K562 (cell line): Measurements from ENCODE around the gene ARHGAP28. TPM values are rescaled to one million over a fixed set of nuclear protein-coding genes. Genes with fewer than 3 reads are reported as not detected.

Experiments used
- ATAC-seq: fragments of 200-7000 bp; cut with Tn5 transposase; 3 replicates; pipeline ENCODE4 v1.9.1; 2020; ENCODE audit warnings: moderate library complexity
- BruUV-seq: library from RNA; stranded (reverse); fragments of 400-500 nt; replicated peaks from 2 replicates; lab custom pipeline; 2021; lab: Mats Ljungman, UMichigan
- CTCF ChIA-PET: fragments of 300-600 bp; formaldehyde crosslinking; extraction: SDS; loops from one replicate; lab custom pipeline; 2021; ENCODE audit warnings: low intra/inter-chr PET ratio; lab: Yijun Ruan, JAX
- POLR2A ChIA-PET: fragments of 300-600, 350-650 bp; sonication (Branson Sonifier 250); formaldehyde crosslinking; extraction: SDS; loops from one replicate; lab custom pipeline; 2021; ENCODE audit warnings: antibody characterized with exemption, inconsistent platforms; lab: Yijun Ruan, JAX
- DNase-seq, 4 experiments: peaks; one replicate each; pipeline versions ENCODE4 v3.0.0 to v3.0.0-alpha.2; 2011 to 2018; ENCODE audit warnings: low spot score in 3 of 4, mixed read lengths in 3 of 4; ENCODE audit errors: extremely low read depth in 1 of 4
- FAIRE-seq: peaks from 2 replicates; lab custom pipeline; 2011; peaks lifted over from hg19 to GRCh38; lab: Jason Lieb, UNC
- H2AFZ ChIP-seq: 2 replicates; pipeline ENCODE4 v1.6.0; 2011; ENCODE audit warnings: low read depth, low read length, control low read depth, inconsistent platforms
- H3K27ac ChIP-seq: fragments of 200-600 bp; 3 replicates; pipeline ENCODE4 v1.8.0; 2011; ENCODE audit warnings: low read depth, mild to moderate bottlenecking, control low read depth, inconsistent platforms, low read length, moderate library complexity, mixed read lengths; ENCODE audit errors: extremely low read depth
- H3K27me3 ChIP-seq, 2 experiments: fragments of 300-600 bp in 1 of 2; 2 replicates in 1 of 2; 3 replicates in 1 of 2; pipeline versions ENCODE4 v1.6.0 to v1.8.0; 2011; ENCODE audit warnings: inconsistent platforms in 2 of 2, low read length in 2 of 2, mild to moderate bottlenecking in 1 of 2, mixed read lengths in 1 of 2, moderate library complexity in 1 of 2; ENCODE audit not compliant: control insufficient read depth in 2 of 2, insufficient read depth in 2 of 2
- H3K36me3 ChIP-seq: fragments of 300-600 bp; 3 replicates; pipeline ENCODE4 v1.8.0; 2011; ENCODE audit warnings: mild to moderate bottlenecking, low read length, inconsistent platforms; ENCODE audit not compliant: control insufficient read depth, insufficient read depth
- H3K4me1 ChIP-seq, 2 experiments: fragments of 200-600 bp in 1 of 2; replicated peaks in 1 of 2; 2 replicates in 1 of 2; 3 replicates in 1 of 2; pipeline versions ENCODE4 v1.5.1 to v1.8.0; 2011; ENCODE audit warnings: inconsistent platforms in 2 of 2, low read length in 2 of 2, mild to moderate bottlenecking in 1 of 2, mixed read lengths in 1 of 2, moderate library complexity in 1 of 2; ENCODE audit not compliant: control insufficient read depth in 2 of 2, insufficient read depth in 2 of 2
- H3K4me2 ChIP-seq: 2 replicates; pipeline ENCODE4 v1.6.1; 2011; ENCODE audit warnings: low read length, control low read depth, inconsistent platforms, mixed read lengths; ENCODE audit not compliant: insufficient read depth
- H3K4me3 ChIP-seq: fragments of 200-600 bp; sonication (generic), shearing (Covaris generic); 2 replicates; pipeline ENCODE4 v1.5.1; 2016; ENCODE audit warnings: control low read depth, inconsistent platforms
- H3K79me2 ChIP-seq: fragments of 200-600 bp; 3 replicates; pipeline ENCODE4 v1.8.0; 2011; ENCODE audit warnings: low read length, inconsistent platforms; ENCODE audit not compliant: control insufficient read depth, insufficient read depth
- H3K9ac ChIP-seq, 2 experiments: 2 replicates each; pipeline versions ENCODE4 v1.6.0 to v1.6.1; 2011; ENCODE audit warnings: low read depth in 2 of 2, low read length in 2 of 2, control low read depth in 1 of 2, inconsistent platforms in 1 of 2, mild to moderate bottlenecking in 1 of 2, mixed read lengths in 1 of 2; ENCODE audit not compliant: insufficient read depth in 1 of 2
- H3K9me1 ChIP-seq: one replicate; pipeline ENCODE4 v1.6.0; 2011; ENCODE audit warnings: inconsistent platforms, mild to moderate bottlenecking, low read length, moderate library complexity; ENCODE audit not compliant: control insufficient read depth, insufficient read depth
- H3K9me3 ChIP-seq: replicated peaks from 2 replicates; pipeline ENCODE4 v1.5.1; 2011; ENCODE audit warnings: low read depth, low read length, inconsistent platforms; ENCODE audit not compliant: control insufficient read depth, insufficient read depth
- H4K20me1 ChIP-seq: replicated peaks from 2 replicates; pipeline ENCODE4 v1.6.1; 2011; ENCODE audit warnings: low read length, inconsistent platforms, mixed read lengths; ENCODE audit not compliant: control insufficient read depth, insufficient read depth
- CTCF ChIP-seq, 3 experiments: IDR thresholded peaks in 2 of 3; conservative IDR thresholded peaks in 1 of 3; 2 replicates each; pipeline ENCODE4 v1.5.1; 2011 to 2012; ENCODE audit warnings: low read length in 3 of 3, mild to moderate bottlenecking in 3 of 3, control low read depth in 2 of 3, improper control_type of control experiment in 1 of 3, inconsistent platforms in 1 of 3, low read depth in 1 of 3, mixed read lengths in 1 of 3, moderate library complexity in 1 of 3; ENCODE audit not compliant: insufficient read depth in 2 of 3
- HMG20A ChIP-seq: fragments of 450-650 bp; formaldehyde crosslinking; conservative IDR thresholded peaks from 2 replicates; pipeline ENCODE4 v1.4.0; 2020; ENCODE audit warnings: mild to moderate bottlenecking, mixed read lengths
- RAD21 ChIP-seq, 2 experiments: fragments of 250-450 bp in 1 of 2; fragments of 450-650 bp in 1 of 2; sonication (Bioruptor Pico) in 1 of 2; formaldehyde crosslinking in 1 of 2; IDR thresholded peaks in 1 of 2; conservative IDR thresholded peaks in 1 of 2; 2 replicates each; pipeline versions ENCODE4 v1.4.0 to v1.8.0; 2020 to 2022; ENCODE audit warnings: mild to moderate bottlenecking in 2 of 2, moderate library complexity in 1 of 2
- SMAD4 ChIP-seq: fragments of 250-450 bp; sonication (Bioruptor Pico); conservative IDR thresholded peaks from 2 replicates; pipeline ENCODE4 v1.8.0; 2021; ENCODE audit warnings: inconsistent platforms, mild to moderate bottlenecking, moderate library complexity
- SRF ChIP-seq, 2 experiments: fragments of 250-450, 450-650 bp in 1 of 2; sonication (Bioruptor Pico) in 1 of 2; sonication (generic) in 1 of 2; formaldehyde crosslinking; IDR thresholded peaks; 2 replicates each; pipeline versions ENCODE4 v1.5.0 to v1.5.1; 2020 to 2022; ENCODE audit warnings: mild to moderate bottlenecking in 1 of 2, missing genetic modification reagents in 1 of 2
- TAF7 ChIP-seq: fragments of 450-650 bp; IDR thresholded peaks from 2 replicates; pipeline ENCODE4 v1.6.1; 2016; ENCODE audit warnings: missing genetic modification characterization, missing compliant biosample characterization
- ZKSCAN8 ChIP-seq: fragments of 200-800 bp; sonication (Bioruptor generic); IDR thresholded peaks from 2 replicates; pipeline ENCODE4 v1.6.1; 2016; ENCODE audit warnings: missing genetic modification characterization, missing compliant biosample characterization
- ZNF324 ChIP-seq: fragments of 250-450 bp; sonication (Bioruptor Pico); IDR thresholded peaks from 2 replicates; pipeline ENCODE4 v1.4.0; 2020; ENCODE audit warnings: mild to moderate bottlenecking
- ZNF395 ChIP-seq: fragments of 200-800 bp; sonication (Bioruptor generic); IDR thresholded peaks from 2 replicates; pipeline ENCODE4 v1.6.1; 2017; ENCODE audit warnings: missing genetic modification characterization, missing compliant biosample characterization
- WGBS: fragments of 100-300 bp; shearing (Covaris generic); methylation state at CpG from one replicate; pipeline ENCODE4 v1.1.6; 2016; ENCODE audit warnings: low coverage, mixed read lengths; ENCODE audit not compliant: insufficient coverage; ENCODE audit errors: missing lambda C conversion rate; 5-methylcytosine and 5-hydroxymethylcytosine counted together
- in situ Hi-C: fragments of 300-500 bp; cut with MboI; formaldehyde crosslinking; loops from 4 replicates; pipeline ENCODE4 v1.15.0; 2018; ENCODE audit warnings: inconsistent platforms, mixed read lengths
- intact Hi-C: fragments of 100-400 bp; cut with micrococcal nuclease; formaldehyde crosslinking; loops from 2 replicates; pipeline ENCODE4 v1.14.2; 2022
- polyA plus RNA-seq, 8 experiments: library from polyadenylated mRNA; depleted of rRNA in 4 of 8; stranded (reverse) in 5 of 8; unstranded in 3 of 8; fragments of >200 nt; fragmentation: Nextera tagmentation in 2 of 8; fragmentation: Illumina TruSeq in 1 of 8; extraction: Ambion mirVana in 2 of 8; extraction: Trizol in 1 of 8; gene quantifications; 2 replicates each; pipeline versions ENCODE4 v1.2.1 to v1.2.3, GENCODE V29; 2011 to 2014; ENCODE audit warnings: inconsistent platforms in 1 of 8, missing spikeins in 1 of 8
- total RNA-seq, 7 experiments: library from RNA; depleted of rRNA in 6 of 7; stranded (reverse); fragments of >200 nt in 6 of 7; fragmentation: Illumina TruSeq in 2 of 7; extraction: Trizol in 2 of 7; gene quantifications; 2 replicates each; pipeline versions ENCODE4 v1.2.1 to v1.2.3, GENCODE V29; 2011 to 2021; ENCODE audit warnings: low replicate concordance in 1 of 7

The ARHGAP28 gene
- total and polyA plus RNA-seq, 9 of the 15 experiments (the other 6 are each of a cell fraction or from before 2014, with no cell fraction given), result 0.93 to 5.9 (median 5.0) TPM

GRCh38 chr18:6731222-6731596 lies 1.7 kb downstream of the ARHGAP28 start:
- in situ Hi-C loops (loop anchor here (25.0 kb wide), 1 partner anchor 1444 kb away; the partner anchor contains the start of gene ZBTB14), intact Hi-C loops (loop anchor here (10.0 kb wide), 1 partner anchor 1436 kb away; the partner anchor contains the start of gene ZBTB14)
- no peak overlapping the region for H3K27ac ChIP-seq
- no peaks in the 10 kb centered on the region for H3K9me1 ChIP-seq
- ATAC-seq (no peak), DNase-seq (no peak), FAIRE-seq (no peak)
- H3K9ac ChIP-seq, result no peak overlapping the region
- peaks cover 3 to 11% of the 10 kb centered on the region in 2 experiments; a peak in 3 of 5 replicates for H3K4me1 ChIP-seq
- H3K36me3 ChIP-seq, result no peaks in the 10 kb centered on the region
- BruUV-seq, result no TSS peak
- no peaks in the 10 kb centered on the region for H3K9me3 ChIP-seq
- no peak overlapping the region for H2AFZ ChIP-seq
- no peaks in the 10 kb centered on the region for H4K20me1 ChIP-seq
- no peak overlapping the region for H3K4me3 ChIP-seq
- POLR2A ChIA-PET, result no interaction called here
- no peaks in the 10 kb centered on the region for H3K79me2 ChIP-seq
- no peaks in the 10 kb centered on the region for H3K27me3 ChIP-seq
- no peak overlapping the region for H3K4me2 ChIP-seq
- no peak for TF ChIP-seq SMAD4 (CRISPR knock-in tag)
- TF ChIP-seq HMG20A (CRISPR knock-in tag), result no peak
- no peak for TF ChIP-seq SRF (CRISPR knock-in tag; IDR thresholded peaks at IDR 0.05)
- CTCF ChIA-PET, result no interaction called here
- WGBS, result 62% methylated on average over 6 of the region's 6 CpGs

- ChIA-PET POLR2A (no interaction called here), CTCF (no interaction called here)
- Histone ChIP-seq H3K79me2 (no peaks in the 10 kb centered on the region), H3K4me3 (no peak overlapping the region), H3K27ac (no peak overlapping the region), H3K9ac (no peak overlapping the region), H3K36me3 (no peaks in the 10 kb centered on the region), H3K4me2 (no peak overlapping the region), H3K9me1 (no peaks in the 10 kb centered on the region), H3K9me3 (no peaks in the 10 kb centered on the region), H3K27me3 (no peaks in the 10 kb centered on the region), H2AFZ (no peak overlapping the region), H3K4me1 (peaks cover 3 to 11% of the 10 kb centered on the region in 2 experiments; a peak in 3 of 5 replicates), H4K20me1 (no peaks in the 10 kb centered on the region)
- WGBS, result 10% methylated on average over 2 of the region's 2 CpGs
- ATAC-seq (no peak), DNase-seq (no peak), FAIRE-seq (no peak)
- intact Hi-C loops, result loop anchor here (10.0 kb wide), 1 partner anchor 1438 kb away; the partner anchor contains the start of gene ZBTB14
- TF ChIP-seq TAF7 (tag) (no peak), ZNF324 (no peak), CTCF (IDR thresholded peaks at IDR 0.05 in 2 of 3, conservative IDR thresholded peaks at IDR 0.05 in 1 of 3; ENCODE audit: insufficient read depth in 2 of 3, low read depth in 1 of 3, low read length in 3 of 3) (peak in 1 of 3 experiments; percentile 17; a peak in 1 of 6 replicates), ZKSCAN8 (CRISPR knock-in tag) (0 out of 2 replicates have a peak, but pooled peaks have one; percentile 23), ZNF395 (no peak), RAD21 (CRISPR knock-in tag; conservative IDR thresholded peaks at IDR 0.05 in 1 of 2, IDR thresholded peaks at IDR 0.05 in 1 of 2) (0 out of 4 replicates have a peak, but pooled peaks of 1 of the 2 experiments have one; percentile 4)
- BruUV-seq, result no TSS peak
- in situ Hi-C loops, result loop anchor here (25.0 kb wide), 1 partner anchor 1446 kb away; the partner anchor contains the start of gene ZBTB14
These were observed 3.4 kb downstream of the ARHGAP28 start for GRCh38 chr18:6732952-6733351.
